Type B pancreatic cell (in vitro differentiated cells): ENCODE measurements around the gene ZNF169. TPM values are rescaled to one million over a fixed set of nuclear protein-coding genes. Genes with fewer than 3 reads are reported as not detected.
A peak's percentile ranks its signal among the peaks of the same experiment; 100 is the strongest.

ENCODE experiments used
- DNase-seq: peaks from one replicate; pipeline ENCODE4 v3.0.0; 2021; ENCODE audit warnings: mixed read lengths; ENCODE audit not compliant: unreplicated experiment; ENCODE audit errors: extremely low spot score
- H3K27ac Mint-ChIP-seq: 2 replicates; pipeline ENCODE4 v1.8.0; 2021; ENCODE audit warnings: mild to moderate bottlenecking, mixed read lengths
- H3K27me3 Mint-ChIP-seq: 2 replicates; pipeline ENCODE4 v1.8.0; 2021; ENCODE audit warnings: mixed read lengths
- H3K36me3 Mint-ChIP-seq: 2 replicates; pipeline ENCODE4 v1.8.0; 2021; ENCODE audit warnings: mixed read lengths
- H3K4me1 Mint-ChIP-seq: one replicate; pipeline ENCODE4 v1.8.0; 2021; ENCODE audit warnings: mixed read lengths; ENCODE audit not compliant: unreplicated experiment
- H3K4me3 Mint-ChIP-seq: 2 replicates; pipeline ENCODE4 v1.8.0; 2021; ENCODE audit warnings: mild to moderate bottlenecking, mixed read lengths
- H3K9me3 Mint-ChIP-seq: 2 replicates; pipeline ENCODE4 v1.8.0; 2021; ENCODE audit warnings: mixed read lengths
- CTCF ChIP-seq: fragments of 200-600 bp; sonication (generic); conservative IDR thresholded peaks from 2 replicates; pipeline ENCODE4 v1.5.0; 2021; ENCODE audit warnings: antibody characterized with exemption, mild to moderate bottlenecking
- long read RNA-seq: library from polyadenylated mRNA; unstranded; transcript quantifications from one replicate; pipeline ENCODE4 v2.0.0, GENCODE V29; 2020
- total RNA-seq: library from RNA; stranded (reverse); gene quantifications from 2 replicates; pipeline ENCODE4 v1.2.1, GENCODE V29; 2021; ENCODE audit warnings: low replicate concordance

Gene ZNF169
- total RNA-seq = 2.4 and 6.6 TPM in 2 replicates
- long read RNA-seq, transcript ZNF169-202 (5 exons, 1,986 nt) = major isoform, 6 of 9 reads
- long read RNA-seq, partial matches to known transcripts = 0 of 9 reads
- long read RNA-seq, other reads (novel, unspliced or antisense) = 3 of 9 reads

GRCh38 chr9:94259077-94259862 lies at the start of gene ZNF169:
Gene ZNF169, plus strand, starts transcription at chr9:94259298. Its CDS starts 19,515 bp downstream, at chr9:94278813.
- DNase-seq = peak; percentile 91
- Mint-ChIP-seq H3K27me3 (peaks cover 10% of the 10 kb centered on the region), H3K9me3 (peaks cover 4% of the 10 kb centered on the region), H3K36me3 (peaks cover 9% of the 10 kb centered on the region), H3K27ac (peak within 1 kb of the TSS; percentile 97), H3K4me3 (peak within 1 kb of the TSS; percentile 100), H3K4me1 (peaks cover 6% of the 10 kb centered on the region)
- no peak for TF ChIP-seq CTCF

GRCh38 chr9:94210616-94211603 lies 48.2 kb upstream of the ZNF169 start:
- no peaks in the 10 kb centered on the region for H3K36me3 Mint-ChIP-seq
- peaks cover 4% of the 10 kb centered on the region for H3K27me3 Mint-ChIP-seq
- H3K9me3 Mint-ChIP-seq = no peaks in the 10 kb centered on the region
- no peak for DNase-seq
- TF ChIP-seq CTCF = no peak
- no peak overlapping the region for H3K27ac Mint-ChIP-seq
- H3K4me3 Mint-ChIP-seq = no peak overlapping the region
- H3K4me1 Mint-ChIP-seq = peaks cover 4% of the 10 kb centered on the region

- peaks cover 4% of the 10 kb centered on the region for H3K27me3 Mint-ChIP-seq
- no peaks in the 10 kb centered on the region for H3K9me3 Mint-ChIP-seq
- H3K36me3 Mint-ChIP-seq = no peaks in the 10 kb centered on the region
- peaks cover 4% of the 10 kb centered on the region for H3K4me1 Mint-ChIP-seq
- no peak for DNase-seq
- no peak overlapping the region for H3K4me3 Mint-ChIP-seq
- no peak for TF ChIP-seq CTCF
- no peak overlapping the region for H3K27ac Mint-ChIP-seq
Observed at GRCh38 chr9:94212091-94212490, 47.0 kb upstream of the ZNF169 start.

GRCh38 chr9:94212531-94212930 lies 46.6 kb upstream of the ZNF169 start:
- no peak for TF ChIP-seq CTCF
- DNase-seq = no peak
- no peak overlapping the region for H3K27ac Mint-ChIP-seq
- H3K4me1 Mint-ChIP-seq = peaks cover 4% of the 10 kb centered on the region
- H3K4me3 Mint-ChIP-seq = no peak overlapping the region
- no peaks in the 10 kb centered on the region for H3K36me3 Mint-ChIP-seq
- H3K27me3 Mint-ChIP-seq = peaks cover 4% of the 10 kb centered on the region
- no peaks in the 10 kb centered on the region for H3K9me3 Mint-ChIP-seq

- Mint-ChIP-seq H3K27me3 (peaks cover 5% of the 10 kb centered on the region), H3K4me3 (no peak overlapping the region), H3K9me3 (no peaks in the 10 kb centered on the region), H3K27ac (peak overlapping the region; percentile 2), H3K4me1 (peaks cover 4% of the 10 kb centered on the region), H3K36me3 (no peaks in the 10 kb centered on the region)
- peak; percentile 94 for TF ChIP-seq CTCF
- no peak for DNase-seq
Observed at GRCh38 chr9:94213511-94214124, 45.5 kb upstream of the ZNF169 start.
